Measurements from ENCODE around the gene GPATCH1. TPM values are rescaled to one million over a fixed set of nuclear protein-coding genes. Genes with fewer than 3 reads are reported as not detected.

Gene GPATCH1
- total and polyA plus RNA-seq, 2 of the 13 experiments (the other 11 are each of a cell fraction or from before 2014, with no cell fraction given): 6.8 to 6.9 TPM

- TF ChIP-seq POLR2G (IDR thresholded peaks at IDR 0.05; ENCODE audit: low read depth, low read length): 0 out of 2 replicates have a peak, but pooled peaks have one; percentile 22
- no peak for TF ChIP-seq ZNF335 (CRISPR knock-in tag; IDR thresholded peaks at IDR 0.05)
- TF ChIP-seq ESRRA (CRISPR knock-in tag; IDR thresholded peaks at IDR 0.05; ENCODE audit: low read depth): no peak
- no peak for TF ChIP-seq KDM6A (CRISPR knock-in tag; IDR thresholded peaks at IDR 0.05; ENCODE audit: low read depth)
- TF ChIP-seq ZSCAN5A (CRISPR knock-in tag; IDR thresholded peaks at IDR 0.05; ENCODE audit: borderline replicate concordance): no peak
- TF ChIP-seq CENPT (CRISPR knock-in tag; IDR thresholded peaks at IDR 0.05; ENCODE audit: low read depth): no peak
- no peak for TF ChIP-seq ZNF7 (CRISPR knock-in tag; IDR thresholded peaks at IDR 0.05)
These were observed 30.9 kb upstream of the GPATCH1 start (continued) for GRCh38 chr19:33050110-33050509.

GRCh38 chr19:33052352-33052972, 28.5 kb upstream of the GPATCH1 start:
- peak overlapping the region; percentile 31; the same call in 1 of the 2 replicates for H3K9ac ChIP-seq (ENCODE audit: insufficient read depth, low read depth, low read length)
- no peak overlapping the region; a peak in 1 of 6 replicates for H3K4me3 ChIP-seq (replicated peaks in 1 of 3; ENCODE audit: insufficient read depth in 1 of 3, low read depth in 2 of 3, low read length in 3 of 3)
- no TSS peak for BruUV-seq (replicated peaks)
- peaks cover 73% of the 10 kb centered on the region for H3K4me1 ChIP-seq (ENCODE audit: insufficient read depth, low read length)
- H3K36me3 ChIP-seq (replicated peaks in 1 of 2; ENCODE audit: control insufficient read depth in 1 of 2, insufficient read depth in 2 of 2, low read length in 2 of 2): peaks cover 3 to 24% of the 10 kb centered on the region in 2 experiments; a peak in 4 of 5 replicates
- ChIA-PET POLR2A (interaction anchor here (1.2 to 2.6 kb wide), 4 partner anchors 10 to 15 kb away, joined by 3 to 34 read pairs (median 8); no protein-coding TSS in a partner anchor), CTCF (ENCODE audit: low intra/inter-chr PET ratio, low total read pairs) (no interaction called here)
- peak overlapping the region; percentile 32 for H3K4me2 ChIP-seq (ENCODE audit: low read depth, low read length)
- H3K9me3 ChIP-seq (ENCODE audit: low read length): no peaks in the 10 kb centered on the region
- peaks cover 81% of the 10 kb centered on the region for H3K79me2 ChIP-seq (ENCODE audit: insufficient read depth, low read length)
- intact Hi-C loops (cut with micrococcal nuclease; ENCODE audit: unreplicated experiment) (no loop called here), in situ Hi-C loops (cut with HindIII; ENCODE audit: extremely low pct_ligation_motif_present, low pct_unique_long_range_greater_than_20kb) (no loop called here)
- peak; percentile 60 for DNase-seq (ENCODE audit: low spot score)
- H3K27me3 ChIP-seq (ENCODE audit: control insufficient read depth in 1 of 2, insufficient read depth in 2 of 2, low read length in 2 of 2): no peaks in the 10 kb centered on the region
- peak; percentile 51 for ATAC-seq
- peaks cover 19% of the 10 kb centered on the region; the same call in 1 of the 2 replicates for H4K20me1 ChIP-seq (ENCODE audit: insufficient read depth, low read length)
- FAIRE-seq: no peak
- H2AFZ ChIP-seq (ENCODE audit: low read length): no peak overlapping the region
- 40% methylated on average over 6 of the region's 8 CpGs for WGBS (ENCODE audit: low lambda C conversion rate)
- H3K27ac ChIP-seq (ENCODE audit: extremely low read length, insufficient read depth, low read length): peak overlapping the region; percentile 46
- TF ChIP-seq NCOA5 (CRISPR knock-in tag; IDR thresholded peaks at IDR 0.05): no peak
- TF ChIP-seq, protein P1, sequence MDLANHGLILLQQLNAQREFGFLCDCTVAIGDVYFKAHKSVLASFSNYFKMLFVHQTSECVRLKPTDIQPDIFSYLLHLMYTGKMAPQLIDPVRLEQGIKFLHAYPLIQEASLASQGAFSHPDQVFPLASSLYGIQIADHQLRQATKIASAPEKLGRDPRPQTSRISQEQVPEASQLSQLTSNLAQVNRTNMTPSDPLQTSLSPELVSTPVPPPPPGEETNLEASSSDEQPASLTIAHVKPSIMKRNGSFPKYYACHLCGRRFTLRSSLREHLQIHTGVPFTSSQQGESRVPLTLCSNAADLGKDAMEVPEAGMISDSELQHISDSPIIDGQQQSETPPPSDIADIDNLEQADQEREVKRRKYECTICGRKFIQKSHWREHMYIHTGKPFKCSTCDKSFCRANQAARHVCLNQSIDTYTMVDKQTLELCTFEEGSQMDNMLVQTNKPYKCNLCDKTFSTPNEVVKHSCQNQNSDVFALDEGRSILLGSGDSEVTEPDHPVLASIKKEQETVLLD (CRISPR knock-in tag; IDR thresholded peaks at IDR 0.05; ENCODE audit: low read depth): no peak
- no peak for TF ChIP-seq ZNF101 (CRISPR knock-in tag; IDR thresholded peaks at IDR 0.05; ENCODE audit: borderline replicate concordance, low read depth)
- TF ChIP-seq, protein P2, sequence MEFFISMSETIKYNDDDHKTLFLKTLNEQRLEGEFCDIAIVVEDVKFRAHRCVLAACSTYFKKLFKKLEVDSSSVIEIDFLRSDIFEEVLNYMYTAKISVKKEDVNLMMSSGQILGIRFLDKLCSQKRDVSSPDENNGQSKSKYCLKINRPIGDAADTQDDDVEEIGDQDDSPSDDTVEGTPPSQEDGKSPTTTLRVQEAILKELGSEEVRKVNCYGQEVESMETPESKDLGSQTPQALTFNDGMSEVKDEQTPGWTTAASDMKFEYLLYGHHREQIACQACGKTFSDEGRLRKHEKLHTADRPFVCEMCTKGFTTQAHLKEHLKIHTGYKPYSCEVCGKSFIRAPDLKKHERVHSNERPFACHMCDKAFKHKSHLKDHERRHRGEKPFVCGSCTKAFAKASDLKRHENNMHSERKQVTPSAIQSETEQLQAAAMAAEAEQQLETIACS (CRISPR knock-in tag; IDR thresholded peaks at IDR 0.05): no peak
- TF ChIP-seq ZNF484 (CRISPR knock-in tag; IDR thresholded peaks at IDR 0.05; ENCODE audit: borderline replicate concordance, low read depth): no peak
- TF ChIP-seq ZNF44 (CRISPR knock-in tag; IDR thresholded peaks at IDR 0.05): 0 out of 2 replicates have a peak, but pooled peaks have one; percentile 17
- TF ChIP-seq SNAI1 (CRISPR knock-in tag; IDR thresholded peaks at IDR 0.05; ENCODE audit: borderline replicate concordance): no peak
- no peak for TF ChIP-seq KMT2A (CRISPR knock-in tag; IDR thresholded peaks at IDR 0.05)
- TF ChIP-seq TMF1 (CRISPR knock-in tag; IDR thresholded peaks at IDR 0.05; ENCODE audit: low read depth): no peak
- no peak for TF ChIP-seq ZFP36L1 (CRISPR knock-in tag; IDR thresholded peaks at IDR 0.05)
- TF ChIP-seq SOX6 (IDR thresholded peaks at IDR 0.05): no peak
- peak; percentile 67 for TF ChIP-seq SOX6 (CRISPR knock-in tag; IDR thresholded peaks at IDR 0.05)
